Testis (tissue), 3 donors: Measurements from ENCODE around the gene COL6A5. TPM values are rescaled to one million over a fixed set of nuclear protein-coding genes. Genes with fewer than 3 reads are reported as not detected.

Experiments
- DNase-seq: peaks from one replicate; pipeline ENCODE4 v3.0.0-alpha.2; 2019
- H3K27ac ChIP-seq, 2 donors: fragments of 200-600 bp; sonication (generic); one replicate each; pipeline ENCODE4 v1.5.1; 2019
- H3K27me3 ChIP-seq: fragments of 200-600 bp; sonication (generic); one replicate; pipeline ENCODE4 v1.5.1; 2019
- H3K36me3 ChIP-seq: fragments of 200-600 bp; sonication (generic); one replicate; pipeline ENCODE4 v1.5.1; 2017; ENCODE audit warnings: low read depth; ENCODE audit errors: missing control alignments
- H3K4me1 ChIP-seq: fragments of 200-600 bp; sonication (generic); one replicate; pipeline ENCODE4 v1.5.1; 2019
- H3K4me3 ChIP-seq, 2 donors: fragments of 200-600 bp; sonication (generic); one replicate each; pipeline ENCODE4 v1.5.1; 2017 to 2019
- H3K9me3 ChIP-seq: fragments of 200-600 bp; sonication (generic); one replicate; pipeline ENCODE4 v1.5.1; 2017
- CTCF ChIP-seq, 3 experiments: fragments of 450-650 bp in 2 of 3; fragments of 200-600 bp in 1 of 3; sonication (generic) in 1 of 3; IDR thresholded peaks; one replicate each; pipeline ENCODE4 v1.5.1; 2016 to 2019; ENCODE audit warnings: antibody characterized with exemption in 3 of 3, mild to moderate bottlenecking in 2 of 3, moderate library complexity in 1 of 3
- POLR2A ChIP-seq: fragments of 450-650 bp; IDR thresholded peaks from one replicate; pipeline ENCODE4 v1.6.1; 2017; ENCODE audit warnings: antibody characterized with exemption, mild to moderate bottlenecking, moderate library complexity
- WGBS, 2 donors: methylation state at CpG; one replicate each; pipeline ENCODE4 v1.1.5; 2018; 5-methylcytosine and 5-hydroxymethylcytosine counted together
- intact Hi-C: fragments of 100-400 bp; cut with DNase I; formaldehyde crosslinking; loops from one replicate; pipeline ENCODE4 v1.15.1; 2023; ENCODE audit warnings: low total_unique reads
- polyA plus RNA-seq: library from polyadenylated mRNA; stranded (reverse); fragments of 350-450 nt; fragmentation: Illumina TruSeq; extraction: RNeasy Lipid Tissue Mini Kit (QIAGEN cat#74804); gene quantifications from one replicate; pipeline ENCODE4 v1.2.3, GENCODE V29; 2014; ENCODE audit warnings: low read depth, low replicate concordance; ENCODE audit not compliant: insufficient read depth
- total RNA-seq, 2 donors: library from RNA; depleted of rRNA; stranded (reverse); fragments of >200 nt; gene quantifications; one replicate each; pipeline ENCODE4 v1.2.3, GENCODE V29; 2016

The COL6A5 gene
- total and polyA plus RNA-seq, 3 donors from 2014 or later = 1.5 to 2.6 (median 2.0) TPM

GRCh38 chr3:130517602-130518001, 172.1 kb downstream of the COL6A5 start:
- H3K9me3 ChIP-seq = no peaks in the 10 kb centered on the region
- H3K4me1 ChIP-seq = peaks cover 9% of the 10 kb centered on the region
- H3K27me3 ChIP-seq = no peaks in the 10 kb centered on the region
- H3K4me3 ChIP-seq = peak overlapping the region; percentile 32 to 49
- DNase-seq = no peak
- TF ChIP-seq CTCF (IDR thresholded peaks at IDR 0.05) (no peak), POLR2A (no peak)
- intact Hi-C loops = no loop called here
- WGBS, 2 donors = 11 to 15% methylated on average over 11 of the region's 11 CpGs
- no peaks in the 10 kb centered on the region for H3K36me3 ChIP-seq
- no peak overlapping the region for H3K27ac ChIP-seq

GRCh38 chr3:130519754-130520153, 174.3 kb downstream of the COL6A5 start:
- DNase-seq = no peak
- H3K36me3 ChIP-seq = no peaks in the 10 kb centered on the region
- no peak overlapping the region for H3K4me3 ChIP-seq
- no peaks in the 10 kb centered on the region for H3K9me3 ChIP-seq
- no peak overlapping the region for H3K27ac ChIP-seq
- 67 to 72% methylated on average over 4 of the region's 4 CpGs for WGBS, 2 donors
- H3K4me1 ChIP-seq = peaks cover 9% of the 10 kb centered on the region
- H3K27me3 ChIP-seq = no peaks in the 10 kb centered on the region
- intact Hi-C loops = no loop called here
- no peak for TF ChIP-seq CTCF (IDR thresholded peaks at IDR 0.05)
- no peak for TF ChIP-seq POLR2A

GRCh38 chr3:130522399-130522798, 176.9 kb downstream of the COL6A5 start:
- TF ChIP-seq CTCF (IDR thresholded peaks at IDR 0.05) (no peak), POLR2A (no peak)
- intact Hi-C loops = no loop called here
- Histone ChIP-seq H3K36me3 (no peaks in the 10 kb centered on the region), H3K27me3 (no peaks in the 10 kb centered on the region), H3K27ac (no peak overlapping the region), H3K4me1 (peaks cover 2% of the 10 kb centered on the region), H3K4me3 (no peak overlapping the region), H3K9me3 (no peaks in the 10 kb centered on the region)
- WGBS, 2 donors = 95 to 100% methylated on average over 2 of the region's 2 CpGs
- no peak for DNase-seq

- DNase-seq = no peak
- intact Hi-C loops = no loop called here
- 72 to 73% methylated on average over 1 of the region's 1 CpG for WGBS, 2 donors
- no peak for TF ChIP-seq POLR2A
- no peak for TF ChIP-seq CTCF (IDR thresholded peaks at IDR 0.05)
- Histone ChIP-seq H3K27me3 (no peaks in the 10 kb centered on the region), H3K36me3 (no peaks in the 10 kb centered on the region), H3K4me1 (no peaks in the 10 kb centered on the region), H3K4me3 (no peak overlapping the region), H3K27ac (no peak overlapping the region), H3K9me3 (no peaks in the 10 kb centered on the region)
Measured at GRCh38 chr3:130527426-130527825, 182.0 kb downstream of the COL6A5 start.

GRCh38 chr3:130528120-130528519, 182.6 kb downstream of the COL6A5 start:
- intact Hi-C loops = no loop called here
- Histone ChIP-seq H3K36me3 (no peaks in the 10 kb centered on the region), H3K27me3 (no peaks in the 10 kb centered on the region), H3K9me3 (no peaks in the 10 kb centered on the region), H3K4me1 (no peaks in the 10 kb centered on the region), H3K27ac (no peak overlapping the region), H3K4me3 (no peak overlapping the region)
- TF ChIP-seq POLR2A = no peak
- no peak for TF ChIP-seq CTCF (IDR thresholded peaks at IDR 0.05)
- no peak for DNase-seq
- 87 to 89% methylated on average over 1 of the region's 1 CpG for WGBS, 2 donors
